ENCODE data around the gene TRAPPC3L. TPM values are rescaled to one million over a fixed set of nuclear protein-coding genes. Genes with fewer than 3 reads are reported as not detected.

TRAPPC3L gene
- total RNA-seq, 1 experiment from 2014 or later: not detected

DNA sequence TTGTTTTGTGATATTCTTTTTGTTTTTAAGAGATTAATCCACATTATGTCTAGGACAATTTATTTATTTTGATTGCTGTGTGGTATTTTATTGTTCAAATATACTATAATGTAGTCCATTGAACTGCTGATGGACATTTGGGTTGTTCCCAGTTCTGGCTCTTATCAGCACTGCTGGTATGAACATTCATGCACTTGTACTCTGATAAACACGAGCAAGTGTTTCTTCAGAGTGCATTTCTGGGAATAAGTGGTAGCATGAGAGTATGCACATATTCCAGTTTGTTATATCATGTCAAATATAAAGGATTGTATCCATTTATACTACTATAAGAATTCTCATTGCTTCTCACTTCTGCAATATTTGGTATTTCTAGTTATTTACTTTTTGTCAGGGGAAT is 77.2 kb downstream of the TRAPPC3L start:
- BruUV-seq (replicated peaks): no TSS peak
- no peak overlapping the region for H3K4me3 Mint-ChIP-seq (ENCODE audit: low read depth, unreplicated experiment)

GRCh38 chr6:116467514-116467913 is 78.0 kb downstream of the TRAPPC3L start:
- intact Hi-C loops (cut with micrococcal nuclease; ENCODE audit: unreplicated experiment): loop anchor here (10.0 kb wide), 1 partner anchor 1057 kb away; no protein-coding TSS in a partner anchor
- Mint-ChIP-seq H3K4me1 (ENCODE audit: low read depth, unreplicated experiment) (no peaks in the 10 kb centered on the region), H3K4me3 (ENCODE audit: low read depth, unreplicated experiment) (no peak overlapping the region), H3K9me3 (ENCODE audit: low read depth, unreplicated experiment) (no peaks in the 10 kb centered on the region), H3K27me3 (ENCODE audit: unreplicated experiment) (peaks cover 20% of the 10 kb centered on the region), H3K36me3 (ENCODE audit: insufficient read depth, unreplicated experiment) (peaks cover 4% of the 10 kb centered on the region), H3K27ac (ENCODE audit: unreplicated experiment) (no peak overlapping the region)
- no TSS peak for BruUV-seq (replicated peaks)
- TF ChIP-seq CTCF (IDR thresholded peaks at IDR 0.05; ENCODE audit: unreplicated experiment): no peak
- CTCF ChIA-PET: no interaction called here
- no peak for DNase-seq

More for the DNA sequence above, 77.2 kb downstream of the TRAPPC3L start:
- no peak overlapping the region for H3K27ac Mint-ChIP-seq (ENCODE audit: unreplicated experiment)
- intact Hi-C loops (cut with micrococcal nuclease; ENCODE audit: unreplicated experiment): loop anchor here (10.0 kb wide), 1 partner anchor 1057 kb away; no protein-coding TSS in a partner anchor
- peaks cover 4% of the 10 kb centered on the region for H3K36me3 Mint-ChIP-seq (ENCODE audit: insufficient read depth, unreplicated experiment)
- CTCF ChIA-PET: no interaction called here
- no peak for DNase-seq
- peaks cover 16% of the 10 kb centered on the region for H3K27me3 Mint-ChIP-seq (ENCODE audit: unreplicated experiment)
- no peaks in the 10 kb centered on the region for H3K4me1 Mint-ChIP-seq (ENCODE audit: low read depth, unreplicated experiment)
- no peaks in the 10 kb centered on the region for H3K9me3 Mint-ChIP-seq (ENCODE audit: low read depth, unreplicated experiment)
- no peak for TF ChIP-seq CTCF (IDR thresholded peaks at IDR 0.05; ENCODE audit: unreplicated experiment)

DNA sequence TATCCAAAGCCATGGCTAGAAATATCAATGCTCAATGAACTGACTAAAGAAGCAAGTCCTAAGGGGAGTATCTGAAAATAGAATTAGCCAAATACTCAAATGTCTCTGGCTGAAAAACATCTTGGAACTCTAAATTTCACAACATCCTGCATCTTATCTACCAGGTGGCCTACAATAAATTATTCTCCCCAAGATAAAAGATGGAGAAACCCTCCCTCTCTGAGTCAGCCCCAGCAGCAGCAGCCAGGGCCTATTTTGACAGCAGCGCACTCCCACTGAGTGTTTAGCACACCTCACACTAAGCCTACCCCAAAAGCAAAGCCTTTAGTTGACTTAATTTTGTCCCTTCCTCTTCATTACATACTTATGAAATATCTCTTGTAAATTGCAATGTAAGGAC is 78.4 kb downstream of the TRAPPC3L start:
- H3K4me3 Mint-ChIP-seq (ENCODE audit: low read depth, unreplicated experiment): no peak overlapping the region
- H3K36me3 Mint-ChIP-seq (ENCODE audit: insufficient read depth, unreplicated experiment): peaks cover 7% of the 10 kb centered on the region
- no peak for DNase-seq
- H3K4me1 Mint-ChIP-seq (ENCODE audit: low read depth, unreplicated experiment): no peaks in the 10 kb centered on the region
- no TSS peak for BruUV-seq (replicated peaks)
- no peak for TF ChIP-seq CTCF (IDR thresholded peaks at IDR 0.05; ENCODE audit: unreplicated experiment)
- H3K9me3 Mint-ChIP-seq (ENCODE audit: low read depth, unreplicated experiment): no peaks in the 10 kb centered on the region
- H3K27ac Mint-ChIP-seq (ENCODE audit: unreplicated experiment): no peak overlapping the region
- CTCF ChIA-PET: no interaction called here
- intact Hi-C loops (cut with micrococcal nuclease; ENCODE audit: unreplicated experiment): loop anchor here (10.0 kb wide), 1 partner anchor 1058 kb away; no protein-coding TSS in a partner anchor
- H3K27me3 Mint-ChIP-seq (ENCODE audit: unreplicated experiment): peaks cover 24% of the 10 kb centered on the region

- CTCF ChIA-PET: no interaction called here
- DNase-seq: no peak
- H3K27ac Mint-ChIP-seq (ENCODE audit: unreplicated experiment): no peak overlapping the region
- no peak overlapping the region for H3K4me3 Mint-ChIP-seq (ENCODE audit: low read depth, unreplicated experiment)
- no peaks in the 10 kb centered on the region for H3K9me3 Mint-ChIP-seq (ENCODE audit: low read depth, unreplicated experiment)
- peaks cover 42% of the 10 kb centered on the region for H3K27me3 Mint-ChIP-seq (ENCODE audit: unreplicated experiment)
- intact Hi-C loops (cut with micrococcal nuclease; ENCODE audit: unreplicated experiment): loop anchor here (10.0 kb wide), 1 partner anchor 1060 kb away; no protein-coding TSS in a partner anchor
- H3K4me1 Mint-ChIP-seq (ENCODE audit: low read depth, unreplicated experiment): peaks cover 11% of the 10 kb centered on the region
- no peak for TF ChIP-seq CTCF (IDR thresholded peaks at IDR 0.05; ENCODE audit: unreplicated experiment)
- peaks cover 14% of the 10 kb centered on the region for H3K36me3 Mint-ChIP-seq (ENCODE audit: insufficient read depth, unreplicated experiment)
- no TSS peak for BruUV-seq (replicated peaks)
Observed at GRCh38 chr6:116465246-116465645, 80.2 kb downstream of the TRAPPC3L start.

All from Calu3 (cell line).